ENCODE data around the gene FAM47C.
"Not testable (repeated sequence)": the region's sequence is repeated elsewhere in the genome, so short reads cannot be mapped to it uniquely, and the experiment has no call there.

Gene FAM47C

DNA sequence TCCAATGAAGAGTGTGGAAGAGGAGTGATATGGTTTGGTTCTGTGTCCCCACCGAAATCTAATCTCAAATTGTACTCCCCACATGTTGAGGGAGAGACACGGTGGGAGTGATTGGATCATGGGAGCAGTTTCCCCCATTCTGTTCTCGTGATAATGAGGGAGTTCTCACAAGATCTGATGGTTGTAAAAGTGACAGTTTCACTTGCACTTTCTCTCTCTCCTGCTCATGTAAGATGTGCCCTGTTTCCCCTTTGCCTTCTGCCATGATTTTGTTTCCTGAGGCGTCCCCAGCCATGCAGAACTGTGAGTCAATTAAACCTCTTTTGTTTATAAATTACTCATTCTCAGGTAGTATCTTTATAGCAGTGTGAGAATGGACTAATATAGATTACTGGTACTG is 39.6 kb downstream of the FAM47C start:
- Histone ChIP-seq H3K27ac (ENCODE audit: poor library complexity, severe bottlenecking) (no peak overlapping the region), H3K36me3 (ENCODE audit: low read depth) (no peaks in the 10 kb centered on the region), H3K4me3 (ENCODE audit: severe bottlenecking) (no peak overlapping the region), H3K27me3 (ENCODE audit: insufficient read depth, poor library complexity, severe bottlenecking) (no peaks in the 10 kb centered on the region), H3K9me3 (ENCODE audit: severe bottlenecking) (no peaks in the 10 kb centered on the region), H3K4me1 (ENCODE audit: insufficient read depth, poor library complexity, severe bottlenecking) (no peaks in the 10 kb centered on the region)
- ATAC-seq (ENCODE audit: low read depth) (no peak), DNase-seq (ENCODE audit: low spot score) (no peak)
- TF ChIP-seq, protein P1, sequence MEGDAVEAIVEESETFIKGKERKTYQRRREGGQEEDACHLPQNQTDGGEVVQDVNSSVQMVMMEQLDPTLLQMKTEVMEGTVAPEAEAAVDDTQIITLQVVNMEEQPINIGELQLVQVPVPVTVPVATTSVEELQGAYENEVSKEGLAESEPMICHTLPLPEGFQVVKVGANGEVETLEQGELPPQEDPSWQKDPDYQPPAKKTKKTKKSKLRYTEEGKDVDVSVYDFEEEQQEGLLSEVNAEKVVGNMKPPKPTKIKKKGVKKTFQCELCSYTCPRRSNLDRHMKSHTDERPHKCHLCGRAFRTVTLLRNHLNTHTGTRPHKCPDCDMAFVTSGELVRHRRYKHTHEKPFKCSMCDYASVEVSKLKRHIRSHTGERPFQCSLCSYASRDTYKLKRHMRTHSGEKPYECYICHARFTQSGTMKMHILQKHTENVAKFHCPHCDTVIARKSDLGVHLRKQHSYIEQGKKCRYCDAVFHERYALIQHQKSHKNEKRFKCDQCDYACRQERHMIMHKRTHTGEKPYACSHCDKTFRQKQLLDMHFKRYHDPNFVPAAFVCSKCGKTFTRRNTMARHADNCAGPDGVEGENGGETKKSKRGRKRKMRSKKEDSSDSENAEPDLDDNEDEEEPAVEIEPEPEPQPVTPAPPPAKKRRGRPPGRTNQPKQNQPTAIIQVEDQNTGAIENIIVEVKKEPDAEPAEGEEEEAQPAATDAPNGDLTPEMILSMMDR (IDR thresholded peaks at IDR 0.05; ENCODE audit: poor library complexity, severe bottlenecking), result no peak

DNA sequence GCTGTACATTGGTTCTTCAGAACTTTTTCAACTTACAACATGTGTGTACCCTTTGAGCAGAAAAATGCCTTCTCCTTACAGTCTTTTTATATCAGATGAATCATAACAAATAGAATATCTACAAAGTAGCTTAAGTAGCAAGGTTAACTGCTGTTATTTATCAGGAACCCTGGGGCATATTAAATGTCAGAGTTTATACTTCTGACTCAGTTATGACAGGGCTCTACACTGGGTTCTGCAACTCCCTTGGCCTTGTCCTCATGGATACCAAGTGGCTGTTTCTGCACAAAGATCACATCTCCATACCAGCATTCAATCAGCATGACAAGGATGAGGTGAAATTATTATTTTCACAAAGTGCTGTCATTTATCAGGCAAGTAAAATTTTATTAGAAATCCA is 49.4 kb downstream of the FAM47C start:
- DNase-seq (ENCODE audit: low spot score); H3K27me3 ChIP-seq (ENCODE audit: insufficient read depth, poor library complexity, severe bottlenecking); H3K4me3 ChIP-seq (ENCODE audit: severe bottlenecking); H3K4me1 ChIP-seq (ENCODE audit: insufficient read depth, poor library complexity, severe bottlenecking); H3K27ac ChIP-seq (ENCODE audit: poor library complexity, severe bottlenecking); H3K9me3 ChIP-seq (ENCODE audit: severe bottlenecking); ATAC-seq (ENCODE audit: low read depth); H3K36me3 ChIP-seq (ENCODE audit: low read depth): not testable (repeated sequence)

DNA sequence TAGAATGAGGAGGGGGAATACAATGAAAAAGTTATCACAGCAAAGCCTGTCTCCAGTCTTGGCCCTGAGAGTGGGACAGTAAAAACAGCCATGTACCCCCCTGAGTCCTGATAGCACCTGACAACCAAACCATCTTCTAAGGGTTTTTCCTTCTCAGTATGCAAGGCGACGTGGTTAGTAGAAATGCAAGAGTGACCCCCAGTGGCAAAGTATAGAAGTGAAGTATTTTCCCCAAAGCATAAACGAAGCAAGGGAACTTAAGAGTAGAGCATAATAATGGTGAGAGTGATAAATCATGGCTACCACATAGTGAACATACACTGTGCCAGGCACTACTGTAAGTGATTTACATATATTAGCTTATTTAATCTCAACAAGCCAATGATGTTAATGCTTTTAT is 52.8 kb downstream of the FAM47C start:
- TF ChIP-seq, protein P1 (IDR thresholded peaks at IDR 0.05; ENCODE audit: poor library complexity, severe bottlenecking), result peak; percentile 61
- Histone ChIP-seq H3K27me3 (ENCODE audit: insufficient read depth, poor library complexity, severe bottlenecking) (no peaks in the 10 kb centered on the region), H3K4me1 (ENCODE audit: insufficient read depth, poor library complexity, severe bottlenecking) (no peaks in the 10 kb centered on the region), H3K9me3 (ENCODE audit: severe bottlenecking) (no peaks in the 10 kb centered on the region), H3K4me3 (ENCODE audit: severe bottlenecking) (no peak overlapping the region), H3K27ac (ENCODE audit: poor library complexity, severe bottlenecking) (no peak overlapping the region), H3K36me3 (ENCODE audit: low read depth) (no peaks in the 10 kb centered on the region)
- ATAC-seq (ENCODE audit: low read depth), result no peak
- DNase-seq (ENCODE audit: low spot score), result no peak

All from RWPE2 (cell line).